Raji (cell line): ENCODE data around the gene DNAJC17.

Experiments used
- POLR2A ChIP-seq: IDR thresholded peaks from 2 replicates; pipeline ENCODE4 v1.6.1; 2011; ENCODE audit warnings: low read depth, low read length, control low read depth; ENCODE audit not compliant: insufficient read depth

DNAJC17 gene

GRCh38 chr15:40787991-40788390, 19.3 kb downstream of the DNAJC17 start:
- no peak for TF ChIP-seq POLR2A

DNA sequence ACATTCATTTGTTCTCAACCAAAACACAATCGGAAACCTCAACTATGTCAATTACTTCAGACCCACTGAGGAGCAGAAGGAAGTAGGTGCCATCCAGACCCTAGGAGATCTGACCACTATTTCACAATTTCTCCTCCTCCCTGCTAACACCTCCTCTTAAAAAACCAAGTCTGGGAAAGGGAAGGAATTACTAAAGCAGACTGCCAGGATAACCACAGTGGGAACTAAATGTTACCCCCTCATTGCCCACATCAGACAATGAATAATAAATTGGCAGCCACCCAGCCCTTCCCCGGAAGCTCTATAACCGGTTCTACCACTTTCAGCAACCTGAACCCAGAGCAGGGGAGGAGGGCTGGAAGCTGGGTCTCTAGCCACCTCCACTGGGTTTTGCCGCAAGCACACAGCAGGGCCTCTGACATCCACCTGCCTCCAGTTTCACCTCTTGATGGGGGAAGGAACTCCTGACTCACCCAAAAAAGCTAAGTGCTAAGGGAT, 19.9 kb downstream of the DNAJC17 start:
- no peak for TF ChIP-seq POLR2A

- TF ChIP-seq POLR2A = no peak
Measured at GRCh38 chr15:40785814-40786213, 21.5 kb downstream of the DNAJC17 start.

DNA sequence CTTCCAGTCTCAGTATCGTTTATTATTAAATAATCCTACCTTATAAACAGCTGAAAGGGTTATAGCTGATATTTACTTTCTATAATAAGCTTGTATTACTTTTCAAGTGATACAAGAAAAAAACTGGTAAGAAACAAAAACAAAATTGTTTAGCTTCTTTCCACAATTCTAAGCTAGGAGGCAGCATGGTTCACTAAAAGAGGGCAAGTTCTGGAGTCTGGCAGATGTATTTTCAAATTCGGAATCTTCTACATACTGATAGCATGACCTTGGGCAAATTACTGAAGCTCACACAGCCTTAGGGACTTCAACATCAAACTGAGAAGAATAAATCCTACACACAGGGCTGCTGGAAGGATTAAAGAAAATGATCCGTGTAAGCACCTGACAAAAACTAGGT, 22.1 kb downstream of the DNAJC17 start:
- no peak for TF ChIP-seq POLR2A

DNA sequence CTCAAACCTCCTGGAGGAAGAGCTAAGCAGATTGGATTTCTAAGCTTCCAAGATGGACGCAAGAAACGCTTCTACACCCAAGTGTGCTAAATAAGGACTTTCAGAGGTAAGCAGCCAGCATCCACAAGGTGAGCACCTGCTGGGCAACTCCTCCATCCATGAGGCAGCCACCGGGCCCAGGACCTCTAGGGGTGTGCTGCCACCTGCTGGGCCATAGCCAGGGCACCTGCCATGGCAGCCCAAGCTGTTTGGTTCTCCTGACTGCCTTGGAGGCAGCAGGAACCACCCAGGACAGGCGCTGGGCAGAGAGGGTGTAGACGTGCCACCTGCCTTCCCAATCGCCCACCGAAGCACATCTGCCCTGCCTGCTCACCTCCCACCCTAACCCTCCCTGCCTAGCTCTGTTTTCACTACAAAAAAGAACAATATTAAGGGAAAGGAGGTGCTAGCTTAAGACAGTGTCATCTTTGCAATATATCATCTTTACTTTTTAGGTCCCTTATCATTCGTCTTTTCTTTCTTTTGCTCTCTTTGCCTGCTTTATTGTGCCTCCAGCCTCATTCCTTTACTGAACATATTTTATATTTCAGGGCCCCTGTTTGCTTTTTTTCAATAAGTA, 24.6 kb downstream of the DNAJC17 start:
- 0 out of 2 replicates have a peak, but pooled peaks have one; percentile 18 for TF ChIP-seq POLR2A

DNA sequence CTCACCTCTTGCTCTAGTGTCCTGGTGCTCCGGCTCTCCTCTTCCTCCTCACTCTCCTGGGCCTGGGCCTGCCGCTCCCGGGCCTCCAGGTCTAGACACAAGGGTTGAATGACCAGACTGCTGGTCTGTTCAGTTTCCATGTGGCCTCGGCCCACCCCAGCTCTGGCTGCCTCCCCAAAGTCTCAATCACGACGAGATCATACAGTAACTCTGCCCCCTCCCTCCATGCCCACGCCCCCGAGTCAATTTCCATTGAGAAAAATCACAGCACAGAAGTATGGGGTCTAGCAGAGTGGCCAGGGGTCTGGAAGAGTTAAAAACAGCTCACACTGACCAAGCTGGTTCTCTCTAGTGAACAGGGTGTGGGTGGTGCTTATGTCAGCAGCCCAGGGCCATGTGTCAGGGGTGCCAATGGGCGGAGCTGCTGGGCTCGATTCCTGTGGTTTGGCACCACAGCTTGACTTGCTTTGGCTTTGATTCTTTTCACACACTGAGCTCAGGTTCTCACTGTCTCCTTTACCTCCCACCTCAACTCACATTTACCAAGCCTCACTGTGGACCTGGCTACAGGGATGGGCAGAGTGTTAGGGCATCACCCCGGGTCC, 30.6 kb downstream of the DNAJC17 start:
- TF ChIP-seq POLR2A = no peak

DNA sequence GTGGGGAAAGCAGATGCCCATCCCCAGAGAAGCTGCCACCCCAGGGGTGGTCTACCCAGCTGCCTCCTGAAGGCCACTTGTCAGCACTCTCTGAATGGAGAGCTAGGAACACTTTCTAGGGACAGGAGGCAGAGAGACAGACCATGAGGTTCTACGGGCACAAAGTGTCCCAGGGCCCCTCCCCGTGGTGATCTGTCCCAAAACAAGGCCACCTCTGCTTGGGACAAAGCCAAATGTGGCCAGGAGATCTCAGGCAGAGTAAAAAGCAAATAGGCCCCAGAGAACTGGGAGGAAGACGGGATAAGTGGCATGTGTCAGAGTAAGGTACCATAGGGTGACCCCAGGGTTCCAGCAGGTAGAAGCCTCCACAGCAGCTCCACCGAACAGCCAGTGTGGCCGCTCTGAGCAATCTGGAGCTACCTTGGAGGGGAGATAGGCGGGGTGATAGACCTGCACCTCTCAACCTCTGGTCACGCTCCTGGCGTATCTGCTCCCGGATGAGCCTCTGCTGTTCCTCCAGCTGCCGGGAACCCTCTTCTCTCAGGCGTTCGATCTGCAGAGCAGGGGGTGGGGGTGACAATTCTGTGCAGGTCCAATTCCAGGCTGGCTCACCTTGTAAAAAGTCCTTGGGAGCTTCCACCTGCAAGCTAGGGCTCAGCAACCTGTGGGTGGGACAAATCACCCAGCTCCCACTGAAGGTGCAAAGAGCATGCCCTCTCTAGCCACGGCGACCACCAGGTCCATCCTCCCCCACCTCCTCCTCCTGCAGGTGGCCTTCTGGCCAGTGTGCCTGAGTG, 31.3 kb downstream of the DNAJC17 start:
- TF ChIP-seq POLR2A = no peak

GRCh38 chr15:40775007-40775406, 32.3 kb downstream of the DNAJC17 start:
- TF ChIP-seq POLR2A = no peak

DNA sequence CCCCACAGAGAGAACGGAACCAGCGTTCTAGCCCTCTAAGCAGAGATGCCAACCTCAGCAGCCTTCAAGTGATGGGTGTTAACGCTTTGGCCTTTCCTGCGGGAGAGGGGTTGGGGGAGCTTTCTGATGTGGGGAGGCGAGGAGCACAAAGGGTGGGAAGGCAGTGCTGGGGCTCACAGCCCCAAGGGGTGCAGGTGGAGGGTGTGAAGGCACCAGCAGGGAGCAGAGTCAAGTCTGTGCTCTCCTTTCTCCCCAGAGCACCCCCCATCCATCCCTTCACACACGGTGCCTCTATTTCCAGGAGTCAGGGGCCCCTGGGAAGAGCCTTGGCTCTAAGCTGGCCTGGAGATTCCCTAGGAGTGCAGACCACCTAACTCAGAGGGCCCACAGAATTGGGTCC, 33.4 kb downstream of the DNAJC17 start:
- TF ChIP-seq POLR2A = no peak

- TF ChIP-seq POLR2A = no peak
Measured at GRCh38 chr15:40773496-40773895, 33.8 kb downstream of the DNAJC17 start.

GRCh38 chr15:40772014-40772413, 35.3 kb downstream of the DNAJC17 start:
- TF ChIP-seq POLR2A = no peak

DNA sequence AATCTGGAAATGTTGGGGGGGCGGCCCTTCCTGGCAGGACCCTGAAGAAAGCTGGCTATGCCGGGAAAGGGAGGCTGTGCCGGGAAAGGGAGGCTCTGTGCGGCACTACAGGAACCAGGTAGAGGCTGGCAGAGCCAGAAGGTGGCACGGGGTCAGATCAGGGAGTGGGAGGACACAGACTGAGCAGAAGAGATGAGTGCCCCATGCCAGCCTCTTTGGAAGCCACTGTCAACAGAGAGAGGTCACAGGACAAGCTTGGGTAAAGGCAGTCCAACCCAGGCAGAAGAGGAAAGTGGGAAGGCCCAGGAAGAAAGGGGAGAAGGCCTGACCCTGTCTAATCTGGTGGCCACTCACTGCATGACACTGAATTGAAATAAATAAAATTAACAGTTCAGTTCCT, 36.0 kb downstream of the DNAJC17 start:
- TF ChIP-seq POLR2A = no peak

DNA sequence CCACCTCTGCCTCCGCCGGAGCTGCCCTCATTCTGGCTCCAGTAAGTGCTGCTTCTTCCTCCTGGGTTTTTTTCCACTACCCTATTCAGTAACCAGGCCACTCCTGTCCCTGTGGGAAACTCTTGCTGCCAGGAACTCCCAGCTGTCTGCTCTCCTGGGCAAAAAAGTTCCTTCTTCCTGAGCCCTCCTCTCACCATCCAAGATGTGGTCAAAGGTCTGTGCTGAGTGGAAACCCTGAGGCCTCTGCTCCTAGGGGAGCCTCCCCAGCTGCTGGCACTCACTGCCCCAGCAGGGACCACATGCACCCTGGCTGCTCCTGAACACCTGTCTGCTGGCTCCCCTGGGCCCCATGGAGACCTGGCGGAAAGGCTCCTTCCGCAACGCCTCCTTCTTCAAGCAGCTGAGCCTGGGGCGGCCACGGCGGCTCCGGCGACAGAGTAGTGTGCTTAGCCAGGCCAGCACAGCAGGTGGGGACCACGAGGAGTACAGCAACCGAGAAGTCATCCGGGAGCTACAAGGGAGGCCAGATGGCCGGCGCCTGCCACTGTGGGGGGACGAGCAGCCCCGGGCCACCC, 37.0 kb downstream of the DNAJC17 start:
- TF ChIP-seq POLR2A = no peak

DNA sequence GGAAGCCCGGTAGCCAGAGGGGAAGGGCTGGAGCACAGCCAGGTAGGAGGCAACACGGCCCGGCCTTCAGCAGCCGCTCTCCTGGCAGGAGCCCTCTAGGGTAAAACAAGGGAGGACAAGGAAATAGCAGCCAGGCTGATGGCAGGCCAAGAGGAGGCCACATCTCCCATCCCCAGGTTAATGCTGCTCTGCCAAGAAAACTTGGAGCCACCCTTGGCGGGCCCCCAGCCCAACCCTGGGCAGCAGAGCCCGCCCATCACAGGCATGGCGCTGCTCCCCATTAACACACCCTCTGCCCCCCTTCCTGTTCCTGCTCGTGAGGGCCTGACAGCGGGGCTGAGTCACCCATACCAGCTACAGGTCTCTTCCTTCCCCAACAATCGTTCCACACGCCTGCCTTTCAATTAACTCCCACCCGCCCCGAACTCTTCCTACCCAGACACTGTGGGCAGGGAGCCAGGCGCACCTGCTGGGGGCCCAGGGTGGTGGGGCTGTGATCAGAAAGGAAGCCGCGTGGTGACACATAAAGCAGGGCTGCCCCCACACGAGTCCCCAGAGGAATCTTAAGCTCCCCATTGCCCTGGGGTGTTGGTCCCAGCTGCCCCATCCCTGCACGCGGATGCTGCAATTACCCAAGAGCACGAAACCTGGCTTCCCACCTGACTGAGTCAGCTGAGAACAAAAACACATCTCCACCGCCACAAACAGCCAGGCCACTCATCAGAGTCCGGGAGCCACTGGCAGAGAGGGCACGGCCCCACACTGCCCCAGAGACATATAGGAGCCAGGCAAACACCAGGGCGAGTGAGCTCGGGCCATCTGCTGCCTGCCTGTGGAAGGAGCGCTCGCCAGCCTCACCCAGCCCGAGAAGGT, 37.8 kb downstream of the DNAJC17 start, which contains the start of gene C15orf62:
Gene C15orf62 (plus strand): TSS at position 707 of the 873 bp plus-strand sequence. CDS start 516 bp downstream, outside the sequence.
- no peak for TF ChIP-seq POLR2A

DNA sequence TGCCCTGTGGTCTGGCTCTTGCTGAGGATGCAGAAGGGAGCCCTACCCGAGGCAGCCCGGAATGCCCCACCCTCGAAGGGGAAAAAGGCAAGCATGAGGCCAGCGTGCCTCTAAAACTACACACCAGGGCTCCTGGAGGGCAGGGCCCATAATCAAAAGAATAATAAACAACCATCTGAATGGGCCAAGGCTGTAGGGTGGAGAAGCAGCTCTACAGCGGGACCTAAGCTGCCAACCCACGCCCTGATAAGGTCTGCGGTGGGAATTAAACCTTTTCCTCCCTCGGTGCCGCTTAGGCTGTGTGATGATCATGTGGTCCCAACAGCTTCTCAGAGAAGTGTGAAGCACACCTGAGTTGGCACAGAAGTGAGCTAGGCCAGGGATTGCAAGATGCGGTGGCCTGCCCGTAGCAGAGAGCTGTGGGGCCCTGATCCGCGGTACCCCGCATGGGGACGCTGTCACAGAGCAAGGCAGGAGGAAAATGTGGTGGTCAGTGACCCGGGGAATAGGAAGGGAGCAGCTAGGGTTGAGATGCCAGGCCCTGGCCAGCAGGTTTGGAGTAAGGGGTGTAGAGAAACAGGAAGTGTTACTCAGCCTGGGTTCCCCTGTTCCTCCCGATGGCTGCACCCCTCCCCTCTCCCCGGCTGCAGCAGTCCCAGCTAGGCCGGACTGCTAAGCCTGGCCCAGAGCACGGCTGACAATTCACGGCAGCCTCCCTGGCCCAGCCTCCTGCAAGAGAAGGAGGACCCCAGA, 38.6 kb downstream of the DNAJC17 start:
- no peak for TF ChIP-seq POLR2A
